ENCODE measurements around the gene BTBD18.

BTBD18 gene

GRCh38 chr11:57751676-57752253 is at the start of gene BTBD18:
Gene BTBD18, minus strand, starts transcription at chr11:57751819. Its CDS starts 631 bp downstream, at chr11:57751188.
- no peak for DNase-seq

- no peak for DNase-seq
Observed at GRCh38 chr11:57801183-57801485, 49.5 kb upstream of the BTBD18 start.

GRCh38 chr11:57800444-57801182 is 49.0 kb upstream of the BTBD18 start:
- no peak for DNase-seq

- DNase-seq, result no peak
Observed at GRCh38 chr11:57798905-57799559, 47.4 kb upstream of the BTBD18 start.

GRCh38 chr11:57793351-57794115 is 41.9 kb upstream of the BTBD18 start:
- DNase-seq, result no peak

GRCh38 chr11:57792870-57793269 is 41.3 kb upstream of the BTBD18 start:
- DNase-seq, result no peak

- peak; percentile 82 to 83 for DNase-seq
Observed at GRCh38 chr11:57792060-57792541, 40.5 kb upstream of the BTBD18 start.

- DNase-seq, result no peak
Observed at GRCh38 chr11:57791321-57792059, 39.9 kb upstream of the BTBD18 start.

- DNase-seq, result no peak
Observed at GRCh38 chr11:57788703-57789088, 37.1 kb upstream of the BTBD18 start.

GRCh38 chr11:57787920-57788702 is 36.5 kb upstream of the BTBD18 start:
- DNase-seq, result no peak

- no peak for DNase-seq
Observed at GRCh38 chr11:57787006-57787604, 35.5 kb upstream of the BTBD18 start.

GRCh38 chr11:57786436-57786835 is 34.8 kb upstream of the BTBD18 start:
- DNase-seq, result no peak

- DNase-seq, result no peak
Observed at GRCh38 chr11:57785072-57785471, 33.5 kb upstream of the BTBD18 start.

- DNase-seq, result no peak
Observed at GRCh38 chr11:57781529-57781943, 29.9 kb upstream of the BTBD18 start.

- no peak for DNase-seq
Observed at GRCh38 chr11:57779276-57779675, 27.7 kb upstream of the BTBD18 start.

GRCh38 chr11:57778318-57779037 is 26.9 kb upstream of the BTBD18 start:
- DNase-seq, result no peak

GRCh38 chr11:57777969-57778317 is 26.3 kb upstream of the BTBD18 start:
- no peak for DNase-seq

GRCh38 chr11:57776577-57777210 is 25.1 kb upstream of the BTBD18 start:
- DNase-seq, result no peak

GRCh38 chr11:57776031-57776521 is 24.5 kb upstream of the BTBD18 start:
- DNase-seq, result no peak

GRCh38 chr11:57775491-57775890 is 23.9 kb upstream of the BTBD18 start:
- no peak for DNase-seq

Data from activated CD4-positive, alpha-beta T cell treated with anti-CD3 and anti-CD28 coated beads, Interleukin-2, amount 50 U/mL, for 4 hours (primary cell).